ENCODE data around the gene CIBAR2.

The CIBAR2 gene

DNA sequence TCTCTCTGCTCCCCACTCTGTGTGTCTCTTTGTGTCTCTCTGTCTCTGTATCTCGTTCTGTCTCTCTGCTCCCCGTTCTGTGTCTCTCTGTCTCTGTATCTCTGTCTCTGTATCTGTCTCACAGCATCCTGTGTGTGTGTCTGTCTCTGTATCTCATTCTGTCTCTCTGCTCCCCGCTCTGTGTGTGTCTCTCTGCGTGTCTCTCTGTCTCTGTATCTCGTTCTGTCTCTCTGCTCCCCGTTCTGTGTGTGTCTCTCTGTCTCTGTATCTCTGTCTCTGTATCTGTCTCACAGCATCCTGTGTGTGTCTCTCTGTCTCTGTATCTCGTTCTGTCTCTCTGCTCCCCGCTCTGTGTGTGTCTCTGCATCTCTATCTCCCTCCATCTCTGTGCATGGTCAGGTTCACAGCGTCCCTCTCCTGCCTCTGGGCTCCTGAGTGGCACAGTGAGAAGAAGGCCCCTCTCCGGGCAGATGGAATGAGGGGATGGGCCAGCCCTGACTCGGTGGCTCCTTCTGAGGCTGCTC, 38.9 kb upstream of the CIBAR2 start:
- no peaks in the 10 kb centered on the region for H3K9me3 ChIP-seq (ENCODE audit: control insufficient read depth, insufficient read depth, low read length)
- H3K27me3 ChIP-seq (ENCODE audit: control insufficient read depth, insufficient read depth, low read length) = no peaks in the 10 kb centered on the region
- H3K4me1 ChIP-seq (ENCODE audit: control insufficient read depth, insufficient read depth, low read length) = no peaks in the 10 kb centered on the region
- H3K4me3 ChIP-seq (ENCODE audit: low read depth, low read length) = no peak overlapping the region
- no peak overlapping the region for H3K9ac ChIP-seq (ENCODE audit: low read depth, low read length)
- no peaks in the 10 kb centered on the region for H3K36me3 ChIP-seq (ENCODE audit: control insufficient read depth, insufficient read depth, low read length)

DNA sequence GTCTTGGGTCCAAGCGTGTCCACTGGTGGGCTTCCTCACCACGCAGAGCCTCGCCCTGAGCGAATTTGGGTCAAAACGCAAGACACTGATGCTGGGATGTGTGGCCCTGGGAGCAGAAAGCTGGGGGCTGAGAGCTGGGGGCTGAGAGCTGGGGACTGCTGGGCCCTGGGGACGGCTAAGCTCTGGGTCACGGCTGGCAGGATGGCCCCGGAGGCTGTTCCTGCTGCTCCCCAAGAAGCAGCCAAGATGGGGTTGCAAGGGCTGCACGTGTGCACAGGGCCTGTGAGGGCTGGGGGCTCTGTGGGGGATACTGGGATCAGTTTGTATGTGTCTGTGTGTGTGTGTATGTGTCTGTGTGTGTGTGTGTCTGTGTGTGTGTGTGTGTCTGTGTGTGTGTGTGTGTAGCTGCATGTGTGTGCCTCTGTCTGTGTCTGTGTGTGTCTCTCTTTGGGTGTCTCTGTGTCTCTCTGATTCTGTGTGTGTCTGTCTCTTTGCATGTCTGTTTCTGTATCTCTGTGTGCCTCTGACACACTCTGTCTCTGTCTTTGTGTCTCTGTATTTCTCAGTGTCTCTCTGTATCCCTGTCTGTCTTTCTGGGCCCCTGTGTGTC, 38.2 kb upstream of the CIBAR2 start:
- Histone ChIP-seq H3K9ac (ENCODE audit: low read depth, low read length) (no peak overlapping the region), H3K9me3 (ENCODE audit: control insufficient read depth, insufficient read depth, low read length) (no peaks in the 10 kb centered on the region), H3K4me3 (ENCODE audit: low read depth, low read length) (no peak overlapping the region), H3K36me3 (ENCODE audit: control insufficient read depth, insufficient read depth, low read length) (no peaks in the 10 kb centered on the region), H3K4me1 (ENCODE audit: control insufficient read depth, insufficient read depth, low read length) (no peaks in the 10 kb centered on the region), H3K27me3 (ENCODE audit: control insufficient read depth, insufficient read depth, low read length) (no peaks in the 10 kb centered on the region)

DNA sequence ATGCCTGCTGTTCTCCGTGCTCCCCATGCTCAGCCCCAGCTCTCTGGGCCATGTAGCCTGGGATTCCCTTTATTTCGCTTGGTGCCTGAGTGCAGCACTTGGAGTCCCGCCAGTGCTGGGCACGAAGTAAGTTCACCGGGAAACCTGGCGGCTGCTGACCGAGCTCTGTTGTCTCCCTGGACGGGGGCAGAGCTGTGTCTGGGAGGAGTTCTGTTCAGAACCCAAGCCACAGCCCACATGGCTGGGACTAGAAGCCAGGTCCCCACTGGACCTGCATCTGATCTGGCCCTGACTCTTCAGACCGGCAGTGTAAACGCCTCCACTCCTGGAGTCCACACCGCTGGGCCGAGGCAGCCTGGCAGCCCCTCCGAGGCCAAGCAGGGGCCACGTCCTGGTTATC, 37.5 kb upstream of the CIBAR2 start:
- Histone ChIP-seq H3K9me3 (ENCODE audit: control insufficient read depth, insufficient read depth, low read length) (no peaks in the 10 kb centered on the region), H3K27me3 (ENCODE audit: control insufficient read depth, insufficient read depth, low read length) (no peaks in the 10 kb centered on the region), H3K36me3 (ENCODE audit: control insufficient read depth, insufficient read depth, low read length) (no peaks in the 10 kb centered on the region), H3K9ac (ENCODE audit: low read depth, low read length) (no peak overlapping the region), H3K4me3 (ENCODE audit: low read depth, low read length) (no peak overlapping the region), H3K4me1 (ENCODE audit: control insufficient read depth, insufficient read depth, low read length) (no peaks in the 10 kb centered on the region)

DNA sequence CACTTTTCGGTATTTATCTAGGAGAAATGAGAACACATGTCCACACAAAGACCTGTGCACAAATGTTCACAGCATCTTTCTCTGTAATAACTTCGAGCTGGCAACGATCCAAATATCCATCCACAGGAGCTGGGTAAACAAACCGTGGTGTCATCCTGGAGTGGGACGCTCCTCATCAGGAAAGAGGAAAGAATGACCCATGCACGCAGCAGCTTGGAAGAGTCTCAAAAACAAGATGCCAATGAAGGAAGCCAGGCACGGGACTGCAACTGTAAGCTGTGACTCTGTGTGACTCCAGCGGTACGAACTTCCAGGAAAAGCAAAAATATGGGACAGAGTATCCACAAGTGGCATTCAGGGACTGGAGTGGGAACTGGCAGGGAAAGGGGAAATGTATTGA, 36.7 kb upstream of the CIBAR2 start:
- H3K4me1 ChIP-seq (ENCODE audit: control insufficient read depth, insufficient read depth, low read length) = no peaks in the 10 kb centered on the region
- no peak overlapping the region for H3K9ac ChIP-seq (ENCODE audit: low read depth, low read length)
- H3K27me3 ChIP-seq (ENCODE audit: control insufficient read depth, insufficient read depth, low read length) = no peaks in the 10 kb centered on the region
- no peaks in the 10 kb centered on the region for H3K9me3 ChIP-seq (ENCODE audit: control insufficient read depth, insufficient read depth, low read length)
- H3K4me3 ChIP-seq (ENCODE audit: low read depth, low read length) = no peak overlapping the region
- H3K36me3 ChIP-seq (ENCODE audit: control insufficient read depth, insufficient read depth, low read length) = no peaks in the 10 kb centered on the region

DNA sequence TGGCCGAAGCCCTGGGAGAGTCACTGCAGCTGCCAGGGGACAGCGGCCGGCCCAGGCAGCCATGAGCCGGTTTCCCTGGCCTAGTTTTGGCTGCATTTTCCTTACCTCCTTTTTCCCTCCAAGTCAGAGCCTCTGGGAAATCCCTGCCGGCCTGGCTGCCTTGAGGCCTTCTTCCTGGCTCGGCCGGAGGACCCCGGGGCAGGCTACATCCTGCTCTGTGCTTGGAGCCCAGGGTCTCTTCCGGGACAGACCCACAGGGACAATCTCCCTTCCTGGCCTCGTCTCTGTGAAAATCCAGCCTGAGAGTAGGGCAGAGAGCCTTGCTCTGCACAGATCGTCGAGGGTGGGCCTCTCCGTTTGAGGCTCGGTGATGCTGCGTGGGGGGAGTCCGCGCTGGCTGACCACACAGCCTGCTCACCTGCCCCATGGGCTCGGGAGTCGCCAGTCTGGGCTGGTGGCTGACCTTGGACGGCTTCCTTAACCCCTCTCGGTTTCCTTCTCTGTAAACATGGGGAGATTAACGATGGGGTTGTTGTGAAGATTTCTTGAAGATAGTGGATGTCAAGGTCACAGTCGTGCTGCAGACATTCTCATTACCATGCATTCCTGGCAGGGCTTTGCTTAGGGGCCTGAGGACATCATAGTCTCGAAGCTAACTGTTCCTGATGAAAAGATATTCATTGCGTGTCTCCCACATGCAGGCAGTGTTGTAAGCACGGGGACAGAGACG, 34.8 kb upstream of the CIBAR2 start:
- Histone ChIP-seq H3K4me3 (ENCODE audit: low read depth, low read length) (no peak overlapping the region), H3K36me3 (ENCODE audit: control insufficient read depth, insufficient read depth, low read length) (no peaks in the 10 kb centered on the region), H3K27me3 (ENCODE audit: control insufficient read depth, insufficient read depth, low read length) (no peaks in the 10 kb centered on the region), H3K9ac (ENCODE audit: low read depth, low read length) (no peak overlapping the region), H3K4me1 (ENCODE audit: control insufficient read depth, insufficient read depth, low read length) (no peaks in the 10 kb centered on the region), H3K9me3 (ENCODE audit: control insufficient read depth, insufficient read depth, low read length) (no peaks in the 10 kb centered on the region)

DNA sequence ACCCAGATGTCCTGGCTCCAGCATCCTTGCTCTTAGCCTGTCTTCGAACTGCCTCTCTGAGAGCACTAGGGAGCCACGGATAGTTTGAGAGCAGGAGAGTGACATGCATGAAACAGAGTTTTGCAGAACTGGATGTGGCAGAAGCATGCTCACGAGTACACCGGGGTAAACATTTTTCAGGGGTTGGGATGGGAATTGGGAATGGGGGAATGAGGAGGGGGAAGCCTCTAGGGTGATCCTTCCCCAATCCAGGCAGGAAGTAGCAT, 34.2 kb upstream of the CIBAR2 start:
- H3K9me3 ChIP-seq (ENCODE audit: control insufficient read depth, insufficient read depth, low read length) = no peaks in the 10 kb centered on the region
- no peaks in the 10 kb centered on the region for H3K27me3 ChIP-seq (ENCODE audit: control insufficient read depth, insufficient read depth, low read length)
- no peak overlapping the region for H3K9ac ChIP-seq (ENCODE audit: low read depth, low read length)
- no peaks in the 10 kb centered on the region for H3K36me3 ChIP-seq (ENCODE audit: control insufficient read depth, insufficient read depth, low read length)
- no peak overlapping the region for H3K4me3 ChIP-seq (ENCODE audit: low read depth, low read length)
- H3K4me1 ChIP-seq (ENCODE audit: control insufficient read depth, insufficient read depth, low read length) = no peaks in the 10 kb centered on the region

DNA sequence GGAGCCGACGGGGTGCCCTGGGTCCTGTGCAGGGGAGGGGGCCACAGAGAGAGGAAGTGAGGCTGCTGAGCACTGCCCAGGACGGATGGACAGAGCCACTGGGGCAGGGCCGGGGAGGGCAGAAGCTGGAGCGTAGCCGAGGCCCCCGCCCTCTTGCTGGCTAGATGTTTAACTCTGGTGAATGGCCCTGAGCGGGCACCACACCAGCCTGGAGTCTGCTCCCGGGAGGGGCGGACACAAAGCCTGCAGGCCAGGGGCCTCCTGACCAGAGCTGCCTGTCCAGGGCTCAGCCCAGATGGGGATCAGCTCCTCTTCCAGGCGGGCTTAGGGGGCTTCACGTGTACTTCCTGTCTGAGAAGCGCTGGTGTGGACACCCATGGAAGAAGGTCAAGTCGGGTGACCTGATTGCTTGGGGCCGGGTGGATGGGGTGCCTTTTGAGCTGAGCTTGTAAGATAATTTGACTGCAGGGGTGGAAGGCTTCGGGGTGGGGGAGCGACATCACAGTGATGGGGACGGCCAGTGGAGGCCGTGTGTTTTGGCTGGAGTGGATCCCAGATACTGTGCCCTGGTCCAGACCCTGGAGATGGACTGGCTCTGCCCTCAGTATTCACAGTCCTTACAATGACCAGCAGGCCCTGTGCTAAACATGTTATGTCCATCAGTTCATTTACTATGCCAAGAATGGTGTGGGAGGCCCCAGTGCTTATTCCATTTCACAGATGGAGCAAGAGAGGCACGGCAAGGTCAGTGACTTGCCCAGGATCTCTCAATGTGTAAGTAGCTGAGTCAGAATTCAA, 33.7 kb upstream of the CIBAR2 start:
- Histone ChIP-seq H3K9me3 (ENCODE audit: control insufficient read depth, insufficient read depth, low read length) (no peaks in the 10 kb centered on the region), H3K4me1 (ENCODE audit: control insufficient read depth, insufficient read depth, low read length) (no peaks in the 10 kb centered on the region), H3K4me3 (ENCODE audit: low read depth, low read length) (no peak overlapping the region), H3K36me3 (ENCODE audit: control insufficient read depth, insufficient read depth, low read length) (no peaks in the 10 kb centered on the region), H3K27me3 (ENCODE audit: control insufficient read depth, insufficient read depth, low read length) (no peaks in the 10 kb centered on the region), H3K9ac (ENCODE audit: low read depth, low read length) (no peak overlapping the region)

DNA sequence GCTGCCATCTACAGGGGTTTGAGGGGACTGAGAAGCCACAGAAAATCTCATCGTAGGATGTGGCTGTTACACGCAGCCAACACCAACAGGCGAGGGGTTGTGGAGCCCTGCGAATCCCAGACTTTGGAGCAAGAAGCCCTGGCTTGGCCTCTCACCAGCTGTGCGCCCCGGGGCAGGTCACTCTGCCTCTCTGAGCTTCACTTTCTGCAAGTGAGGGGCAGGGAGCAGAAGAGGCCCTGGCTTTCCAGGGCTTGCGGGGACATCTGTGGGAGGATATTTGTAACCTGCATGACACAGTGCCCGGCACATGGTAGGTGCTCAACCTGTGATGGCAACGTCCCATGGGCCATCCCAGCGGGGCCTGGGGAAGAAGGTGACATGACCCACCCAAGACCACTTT, 32.9 kb upstream of the CIBAR2 start:
- H3K9ac ChIP-seq (ENCODE audit: low read depth, low read length) = no peak overlapping the region
- no peaks in the 10 kb centered on the region for H3K36me3 ChIP-seq (ENCODE audit: control insufficient read depth, insufficient read depth, low read length)

DNA sequence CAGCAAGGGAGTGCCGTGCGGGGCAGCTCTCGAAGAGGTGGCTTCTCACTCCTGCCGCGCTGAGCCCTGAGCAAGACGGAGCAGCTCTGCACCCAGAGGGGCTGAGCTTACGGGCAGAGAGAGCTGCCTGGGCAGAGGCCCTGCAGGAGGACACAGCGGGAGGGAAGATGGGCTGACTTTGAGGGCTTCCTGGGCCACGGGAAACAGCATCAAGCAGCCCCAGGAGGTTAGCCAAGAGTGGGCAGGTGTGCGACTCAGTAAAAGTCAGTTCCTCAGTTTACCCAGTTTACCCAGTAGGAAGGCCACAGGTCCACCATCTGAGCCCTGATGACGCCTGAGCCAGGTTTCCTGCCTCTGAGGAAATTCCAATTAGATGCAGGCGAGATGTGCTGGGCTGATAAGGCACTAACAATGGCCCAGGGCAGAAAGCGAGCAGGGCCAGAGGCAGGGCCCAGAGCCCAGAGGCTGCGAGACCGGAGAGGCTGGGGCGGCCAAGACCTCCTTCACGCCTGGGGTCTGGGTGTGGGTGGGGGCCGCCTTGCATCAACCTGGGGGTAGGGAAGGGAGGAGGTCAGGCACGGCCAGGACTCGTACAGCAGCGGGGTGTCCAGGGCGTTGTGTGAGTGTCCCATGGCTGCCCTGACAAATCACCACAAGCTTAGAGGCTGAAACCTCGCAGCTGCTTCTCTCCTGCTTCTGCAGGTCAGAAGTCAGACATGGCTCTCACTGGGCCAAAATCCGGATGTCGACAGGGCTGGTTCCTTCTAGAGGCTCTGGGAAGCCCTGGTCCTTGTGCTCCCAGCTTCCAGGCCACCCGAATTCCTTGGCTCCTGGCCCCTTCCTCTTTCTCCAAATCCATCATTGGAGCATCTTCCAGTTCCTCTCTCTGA, 32.0 kb upstream of the CIBAR2 start:
- Histone ChIP-seq H3K9me3 (ENCODE audit: control insufficient read depth, insufficient read depth, low read length) (no peaks in the 10 kb centered on the region), H3K4me3 (ENCODE audit: low read depth, low read length) (no peak overlapping the region), H3K27me3 (ENCODE audit: control insufficient read depth, insufficient read depth, low read length) (no peaks in the 10 kb centered on the region), H3K36me3 (ENCODE audit: control insufficient read depth, insufficient read depth, low read length) (no peaks in the 10 kb centered on the region), H3K4me1 (ENCODE audit: control insufficient read depth, insufficient read depth, low read length) (no peaks in the 10 kb centered on the region), H3K9ac (ENCODE audit: low read depth, low read length) (peak overlapping the region; percentile 37)

More for the DNA sequence above, 32.9 kb upstream of the CIBAR2 start:
- no peak overlapping the region for H3K4me3 ChIP-seq (ENCODE audit: low read depth, low read length)
- H3K27me3 ChIP-seq (ENCODE audit: control insufficient read depth, insufficient read depth, low read length) = no peaks in the 10 kb centered on the region
- no peaks in the 10 kb centered on the region for H3K9me3 ChIP-seq (ENCODE audit: control insufficient read depth, insufficient read depth, low read length)
- no peaks in the 10 kb centered on the region for H3K4me1 ChIP-seq (ENCODE audit: control insufficient read depth, insufficient read depth, low read length)

DNA sequence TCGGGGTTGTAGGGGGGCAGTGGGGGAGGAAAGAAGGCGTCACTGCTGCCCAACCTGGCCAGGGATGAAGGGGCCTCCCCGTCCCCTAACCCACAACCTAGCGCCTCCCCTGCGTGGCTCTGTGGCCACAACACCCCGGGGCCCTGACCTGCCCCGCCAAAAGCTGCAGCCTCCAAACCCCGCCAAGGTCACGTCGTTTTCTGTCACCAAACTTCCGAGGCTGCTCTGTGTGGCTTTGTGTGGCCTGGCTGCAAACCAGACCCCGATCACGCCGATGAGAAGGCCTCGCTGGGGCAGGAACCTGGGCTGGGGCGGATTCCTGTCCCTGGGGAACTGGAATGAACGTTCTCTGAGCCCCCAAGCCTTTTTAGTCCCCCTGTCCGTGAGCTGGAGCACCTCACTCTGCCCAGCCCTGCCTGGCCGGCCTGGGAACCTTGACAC, 30.5 kb upstream of the CIBAR2 start:
- Histone ChIP-seq H3K9ac (ENCODE audit: low read depth, low read length) (no peak overlapping the region), H3K4me1 (ENCODE audit: control insufficient read depth, insufficient read depth, low read length) (no peaks in the 10 kb centered on the region), H3K36me3 (ENCODE audit: control insufficient read depth, insufficient read depth, low read length) (no peaks in the 10 kb centered on the region), H3K27me3 (ENCODE audit: control insufficient read depth, insufficient read depth, low read length) (no peaks in the 10 kb centered on the region), H3K9me3 (ENCODE audit: control insufficient read depth, insufficient read depth, low read length) (no peaks in the 10 kb centered on the region), H3K4me3 (ENCODE audit: low read depth, low read length) (no peak overlapping the region)

DNA sequence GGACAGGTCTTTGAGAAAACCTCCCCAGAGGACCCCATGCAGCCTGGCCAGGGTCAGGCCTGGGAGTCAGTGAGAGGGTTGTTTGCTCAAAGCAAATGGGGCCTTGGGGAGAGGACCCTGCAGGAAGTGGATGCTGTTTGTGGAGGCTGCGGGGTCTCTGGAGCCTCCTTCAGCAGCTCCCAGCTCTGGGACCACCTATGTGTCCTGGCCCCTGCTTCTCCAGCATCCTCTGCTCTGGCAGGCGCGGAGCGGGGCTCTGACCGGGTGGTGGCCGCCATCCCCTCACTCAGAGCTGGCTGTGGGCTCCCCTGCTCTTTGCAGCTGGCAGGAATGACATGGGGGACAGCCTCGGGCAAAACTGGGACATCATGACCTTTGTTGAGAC, 29.8 kb upstream of the CIBAR2 start:
- Histone ChIP-seq H3K27me3 (ENCODE audit: control insufficient read depth, insufficient read depth, low read length) (no peaks in the 10 kb centered on the region), H3K36me3 (ENCODE audit: control insufficient read depth, insufficient read depth, low read length) (no peaks in the 10 kb centered on the region), H3K9ac (ENCODE audit: low read depth, low read length) (no peak overlapping the region), H3K4me1 (ENCODE audit: control insufficient read depth, insufficient read depth, low read length) (no peaks in the 10 kb centered on the region), H3K4me3 (ENCODE audit: low read depth, low read length) (no peak overlapping the region), H3K9me3 (ENCODE audit: control insufficient read depth, insufficient read depth, low read length) (no peaks in the 10 kb centered on the region)
